Measurements from ENCODE around the gene SLC5A11. TPM values are rescaled to one million over a fixed set of nuclear protein-coding genes. Genes with fewer than 3 reads are reported as not detected.

SLC5A11 gene
- total and polyA plus RNA-seq, 7 experiments from 2014 or later = 0.46 to 0.80 (median 0.66) TPM; not detected in 3

DNA sequence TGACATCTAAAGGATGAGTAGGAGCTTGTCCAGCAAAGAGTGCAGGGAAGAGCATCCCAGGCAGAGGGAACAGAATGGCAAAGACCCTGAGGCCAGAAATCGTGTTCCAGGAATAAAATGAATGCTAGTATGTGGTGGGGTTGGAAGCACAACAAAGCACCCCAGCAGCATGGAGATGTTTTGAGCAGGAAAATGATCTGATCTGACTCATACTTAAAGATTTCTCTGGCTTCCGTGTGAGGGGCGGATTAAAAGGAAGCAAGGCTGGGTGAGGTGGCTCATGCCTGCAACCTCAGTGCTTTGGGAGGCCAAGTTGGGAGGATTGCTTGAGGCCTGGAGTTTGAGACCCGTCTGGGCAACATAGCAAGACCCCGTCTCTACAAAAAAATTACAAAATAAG, 2.3 kb downstream of the SLC5A11 start:
- Histone ChIP-seq H3K27ac (ENCODE audit: low read depth, low read length) (no peak overlapping the region), H3K4me3 (ENCODE audit: low read length) (no peak overlapping the region), H3K4me1 (ENCODE audit: control insufficient read depth in 2 of 2, insufficient read depth in 2 of 2, low read length in 2 of 2) (no peaks in the 10 kb centered on the region), H3K36me3 (ENCODE audit: control insufficient read depth in 2 of 3, insufficient read depth in 3 of 3, low read length in 3 of 3) (no peaks in the 10 kb centered on the region), H3K9me3 (ENCODE audit: control insufficient read depth in 2 of 3, low read length in 3 of 3) (no peaks in the 10 kb centered on the region), H3K27me3 (ENCODE audit: control insufficient read depth in 2 of 2, insufficient read depth in 2 of 2, low read length in 2 of 2) (no peaks in the 10 kb centered on the region)
- H3K9me3 Mint-ChIP-seq = no peaks in the 10 kb centered on the region
- ATAC-seq (no peak), DNase-seq (no peak)
- intact Hi-C loops (cut with micrococcal nuclease) = no loop called here
- peaks cover 0 to 10% (median 0%) of the 10 kb centered on the region in 5 donors for H3K36me3 Mint-ChIP-seq
- POLR2A ChIA-PET = no interaction called here
- no peak overlapping the region for H3K4me3 Mint-ChIP-seq
- CTCF ChIA-PET = no interaction called here
- no peak overlapping the region for H3K27ac Mint-ChIP-seq
- peaks cover 0 to 11% (median 0%) of the 10 kb centered on the region in 7 donors for H3K4me1 Mint-ChIP-seq
- no peaks in the 10 kb centered on the region for H3K27me3 Mint-ChIP-seq

DNA sequence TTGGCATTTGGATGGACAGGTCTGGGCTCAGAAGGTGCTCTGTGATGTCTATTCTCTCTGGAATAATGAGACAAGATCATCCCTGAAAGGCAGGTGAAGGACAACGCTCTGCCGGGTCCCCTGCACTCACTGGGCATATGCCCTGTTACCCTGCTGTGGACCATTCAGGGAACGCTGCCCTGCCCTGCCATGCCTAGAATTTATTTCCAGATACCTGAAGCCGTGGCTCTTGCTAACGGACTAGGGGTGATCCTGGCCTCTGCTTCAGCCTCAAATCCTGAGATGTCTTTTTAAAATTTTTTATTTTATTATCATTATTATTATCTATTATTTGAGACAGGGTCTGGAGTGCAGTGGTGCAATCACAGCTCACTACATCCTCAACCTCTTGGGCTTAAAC, 3.9 kb downstream of the SLC5A11 start:
- H3K36me3 ChIP-seq (ENCODE audit: control insufficient read depth in 2 of 3, insufficient read depth in 3 of 3, low read length in 3 of 3) = no peaks in the 10 kb centered on the region
- no peak overlapping the region for H3K4me3 ChIP-seq (ENCODE audit: low read length)
- no peaks in the 10 kb centered on the region for H3K27me3 ChIP-seq (ENCODE audit: control insufficient read depth in 2 of 2, insufficient read depth in 2 of 2, low read length in 2 of 2)
- Mint-ChIP-seq H3K4me1 (peaks cover 0 to 11% (median 0%) of the 10 kb centered on the region in 7 donors), H3K9me3 (no peaks in the 10 kb centered on the region), H3K27ac (no peak overlapping the region), H3K4me3 (no peak overlapping the region), H3K27me3 (no peaks in the 10 kb centered on the region), H3K36me3 (no peaks in the 10 kb centered on the region)
- H3K27ac ChIP-seq (ENCODE audit: low read depth, low read length) = no peak overlapping the region
- H3K9me3 ChIP-seq (ENCODE audit: control insufficient read depth in 2 of 3, low read length in 3 of 3) = no peaks in the 10 kb centered on the region
- ATAC-seq = no peak
- ChIA-PET POLR2A (no interaction called here), CTCF (no interaction called here)
- intact Hi-C loops (cut with micrococcal nuclease) = no loop called here
- no peak for DNase-seq
- no peaks in the 10 kb centered on the region for H3K4me1 ChIP-seq (ENCODE audit: control insufficient read depth in 2 of 2, insufficient read depth in 2 of 2, low read length in 2 of 2)

GRCh38 chr16:24850289-24850938, 4.7 kb downstream of the SLC5A11 start:
- no peak for ATAC-seq
- Histone ChIP-seq H3K4me1 (ENCODE audit: control insufficient read depth in 2 of 2, insufficient read depth in 2 of 2, low read length in 2 of 2) (no peaks in the 10 kb centered on the region), H3K4me3 (ENCODE audit: low read length) (no peak overlapping the region), H3K36me3 (ENCODE audit: control insufficient read depth in 2 of 3, insufficient read depth in 3 of 3, low read length in 3 of 3) (no peaks in the 10 kb centered on the region), H3K27me3 (ENCODE audit: control insufficient read depth in 2 of 2, insufficient read depth in 2 of 2, low read length in 2 of 2) (no peaks in the 10 kb centered on the region), H3K9me3 (ENCODE audit: control insufficient read depth in 2 of 3, low read length in 3 of 3) (no peaks in the 10 kb centered on the region), H3K27ac (ENCODE audit: low read depth, low read length) (no peak overlapping the region)
- no peak for DNase-seq
- intact Hi-C loops (cut with micrococcal nuclease) = no loop called here
- Mint-ChIP-seq H3K9me3 (no peaks in the 10 kb centered on the region), H3K36me3 (no peaks in the 10 kb centered on the region), H3K27ac (no peak overlapping the region), H3K4me3 (no peak overlapping the region), H3K4me1 (peaks cover 0 to 11% (median 0%) of the 10 kb centered on the region in 7 donors), H3K27me3 (no peaks in the 10 kb centered on the region)
- POLR2A ChIA-PET = interaction anchor here (0.5 kb wide), 1 partner anchor 203 kb away, joined by 3 read pairs; no protein-coding TSS in a partner anchor
- CTCF ChIA-PET = no interaction called here

DNA sequence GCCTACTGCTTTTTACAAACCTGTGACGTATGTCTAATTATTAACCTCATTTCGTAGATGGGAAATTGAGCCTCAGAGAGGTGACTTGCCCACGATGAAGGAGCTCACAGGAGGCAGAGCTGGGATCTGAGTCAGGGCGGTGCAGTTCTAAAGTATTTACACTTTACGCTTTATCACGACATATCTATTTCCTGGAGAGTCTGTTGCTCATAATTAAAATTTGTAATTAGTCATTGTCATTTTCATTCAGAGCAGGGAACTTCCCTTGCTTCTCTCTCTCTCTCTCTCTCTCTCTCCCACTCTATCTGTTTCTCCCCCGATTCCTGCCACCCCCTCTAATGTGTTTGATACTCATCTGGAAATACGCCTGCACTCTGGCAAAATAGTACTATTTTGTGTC, 5.9 kb downstream of the SLC5A11 start:
- H3K27ac Mint-ChIP-seq = no peak overlapping the region
- ChIA-PET POLR2A (no interaction called here), CTCF (no interaction called here)
- no peak for DNase-seq
- Histone ChIP-seq H3K36me3 (ENCODE audit: control insufficient read depth in 2 of 3, insufficient read depth in 3 of 3, low read length in 3 of 3) (no peaks in the 10 kb centered on the region), H3K27me3 (ENCODE audit: control insufficient read depth in 2 of 2, insufficient read depth in 2 of 2, low read length in 2 of 2) (no peaks in the 10 kb centered on the region), H3K4me3 (ENCODE audit: low read length) (no peak overlapping the region), H3K9me3 (ENCODE audit: control insufficient read depth in 2 of 3, low read length in 3 of 3) (no peaks in the 10 kb centered on the region), H3K27ac (ENCODE audit: low read depth, low read length) (no peak overlapping the region), H3K4me1 (ENCODE audit: control insufficient read depth in 2 of 2, insufficient read depth in 2 of 2, low read length in 2 of 2) (no peaks in the 10 kb centered on the region)
- H3K36me3 Mint-ChIP-seq = peaks cover 0 to 5% (median 0%) of the 10 kb centered on the region in 5 donors
- H3K4me3 Mint-ChIP-seq = no peak overlapping the region
- H3K27me3 Mint-ChIP-seq = peaks cover 0 to 4% (median 0%) of the 10 kb centered on the region in 5 donors
- no peak for ATAC-seq
- H3K9me3 Mint-ChIP-seq = no peaks in the 10 kb centered on the region
- H3K4me1 Mint-ChIP-seq = peaks cover 0 to 11% (median 0%) of the 10 kb centered on the region in 7 donors
- intact Hi-C loops (cut with micrococcal nuclease) = no loop called here

GRCh38 chr16:24852281-24852721, 6.5 kb downstream of the SLC5A11 start:
- Mint-ChIP-seq H3K27me3 (peaks cover 0 to 4% (median 0%) of the 10 kb centered on the region in 5 donors), H3K4me1 (peaks cover 0 to 11% (median 0%) of the 10 kb centered on the region in 7 donors), H3K36me3 (peaks cover 0 to 6% (median 0%) of the 10 kb centered on the region in 5 donors), H3K4me3 (no peak overlapping the region), H3K9me3 (no peaks in the 10 kb centered on the region), H3K27ac (no peak overlapping the region)
- no peaks in the 10 kb centered on the region for H3K9me3 ChIP-seq (ENCODE audit: control insufficient read depth in 2 of 3, low read length in 3 of 3)
- no peak overlapping the region for H3K4me3 ChIP-seq (ENCODE audit: low read length)
- no peak overlapping the region for H3K27ac ChIP-seq (ENCODE audit: low read depth, low read length)
- ChIA-PET POLR2A (no interaction called here), CTCF (no interaction called here)
- ATAC-seq = no peak
- H3K4me1 ChIP-seq (ENCODE audit: control insufficient read depth in 2 of 2, insufficient read depth in 2 of 2, low read length in 2 of 2) = no peaks in the 10 kb centered on the region
- H3K27me3 ChIP-seq (ENCODE audit: control insufficient read depth in 2 of 2, insufficient read depth in 2 of 2, low read length in 2 of 2) = no peaks in the 10 kb centered on the region
- DNase-seq = no peak
- intact Hi-C loops (cut with micrococcal nuclease) = no loop called here
- no peaks in the 10 kb centered on the region for H3K36me3 ChIP-seq (ENCODE audit: control insufficient read depth in 2 of 3, insufficient read depth in 3 of 3, low read length in 3 of 3)

DNA sequence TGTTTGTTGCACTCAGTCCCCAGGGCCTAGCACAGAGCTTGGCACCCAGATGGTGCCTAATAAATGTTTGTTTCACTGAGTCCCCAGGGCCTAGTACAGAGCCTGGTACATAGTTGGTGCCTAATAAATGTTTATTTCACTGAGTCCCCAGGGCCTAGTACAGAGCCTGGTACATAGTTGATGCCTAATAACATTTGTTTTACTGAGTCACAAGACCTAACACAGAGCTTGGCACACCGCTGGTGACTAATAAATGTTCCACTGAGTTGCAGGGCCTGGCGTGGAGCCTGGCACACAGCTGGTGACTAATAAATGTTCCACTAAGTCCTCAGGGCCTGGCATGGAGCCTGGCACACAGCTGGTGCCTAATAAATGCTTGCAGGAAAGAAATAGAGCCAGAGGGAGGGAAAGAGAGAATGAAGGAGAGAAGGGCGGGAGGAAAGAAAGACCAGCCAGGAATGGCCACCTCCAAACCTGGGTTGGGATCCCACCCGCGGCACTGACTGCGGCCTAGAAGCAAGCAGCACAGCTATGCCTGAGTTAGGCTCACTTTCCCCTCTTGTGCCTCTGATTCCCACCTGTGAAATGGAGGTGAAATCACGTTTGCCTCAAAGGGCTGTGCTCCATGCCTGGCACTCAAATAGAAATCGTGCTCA, 7.5 kb downstream of the SLC5A11 start:
- Histone ChIP-seq H3K4me1 (ENCODE audit: control insufficient read depth in 2 of 2, insufficient read depth in 2 of 2, low read length in 2 of 2) (no peaks in the 10 kb centered on the region), H3K27me3 (ENCODE audit: control insufficient read depth in 2 of 2, insufficient read depth in 2 of 2, low read length in 2 of 2) (no peaks in the 10 kb centered on the region), H3K27ac (ENCODE audit: low read depth, low read length) (no peak overlapping the region), H3K9me3 (ENCODE audit: control insufficient read depth in 2 of 3, low read length in 3 of 3) (no peaks in the 10 kb centered on the region), H3K4me3 (ENCODE audit: low read length) (no peak overlapping the region), H3K36me3 (ENCODE audit: control insufficient read depth in 2 of 3, insufficient read depth in 3 of 3, low read length in 3 of 3) (no peaks in the 10 kb centered on the region)
- Mint-ChIP-seq H3K36me3 (peaks cover 0 to 11% (median 0%) of the 10 kb centered on the region in 5 donors), H3K9me3 (peaks cover 0 to 5% (median 0%) of the 10 kb centered on the region in 11 donors), H3K27me3 (peaks cover 0 to 8% (median 0%) of the 10 kb centered on the region in 5 donors), H3K4me1 (peaks cover 0 to 11% (median 0%) of the 10 kb centered on the region in 7 donors), H3K27ac (no peak overlapping the region), H3K4me3 (no peak overlapping the region)
- DNase-seq (no peak), ATAC-seq (no peak)
- ChIA-PET POLR2A (no interaction called here), CTCF (interaction anchor here (0.5 kb wide), 1 partner anchor 92 kb away, joined by 4 read pairs; no protein-coding TSS in a partner anchor)
- intact Hi-C loops (cut with micrococcal nuclease) = no loop called here

GRCh38 chr16:24853830-24854229, 8.1 kb downstream of the SLC5A11 start:
- H3K36me3 Mint-ChIP-seq = peaks cover 0 to 15% (median 0%) of the 10 kb centered on the region in 5 donors
- ATAC-seq = no peak
- no peaks in the 10 kb centered on the region for H3K9me3 ChIP-seq (ENCODE audit: control insufficient read depth in 2 of 3, low read length in 3 of 3)
- H3K4me3 Mint-ChIP-seq = no peak overlapping the region
- H3K4me1 Mint-ChIP-seq = peaks cover 0 to 13% (median 0%) of the 10 kb centered on the region in 7 donors
- peaks cover 0 to 13% (median 4%) of the 10 kb centered on the region in 5 donors for H3K27me3 Mint-ChIP-seq
- DNase-seq = no peak
- ChIA-PET CTCF (no interaction called here), POLR2A (no interaction called here)
- intact Hi-C loops (cut with micrococcal nuclease) = no loop called here
- no peak overlapping the region for H3K27ac ChIP-seq (ENCODE audit: low read depth, low read length)
- H3K36me3 ChIP-seq (ENCODE audit: control insufficient read depth in 2 of 3, insufficient read depth in 3 of 3, low read length in 3 of 3) = no peaks in the 10 kb centered on the region
- no peaks in the 10 kb centered on the region for H3K4me1 ChIP-seq (ENCODE audit: control insufficient read depth in 2 of 2, insufficient read depth in 2 of 2, low read length in 2 of 2)
- no peaks in the 10 kb centered on the region for H3K27me3 ChIP-seq (ENCODE audit: control insufficient read depth in 2 of 2, insufficient read depth in 2 of 2, low read length in 2 of 2)
- no peak overlapping the region for H3K4me3 ChIP-seq (ENCODE audit: low read length)
- no peak overlapping the region for H3K27ac Mint-ChIP-seq
- peaks cover 0 to 5% (median 0%) of the 10 kb centered on the region in 11 donors for H3K9me3 Mint-ChIP-seq

All from naive thymus-derived CD4-positive, alpha-beta T cell (primary cell).